22Rv1 (cell line): ENCODE results near the gene KCNK18.

Experiments used
- H3K27ac ChIP-seq: fragments of 450-650 bp; 2 replicates; pipeline ENCODE4 v1.5.1; 2017
- ZFX ChIP-seq: fragments of 450-650 bp; IDR thresholded peaks from 2 replicates; pipeline ENCODE4 v1.6.1; 2017; ENCODE audit warnings: antibody characterized with exemption, borderline replicate concordance
- TF ChIP-seq, protein P1 (sequence below): fragments of 450-650 bp; IDR thresholded peaks from 2 replicates; pipeline ENCODE4 v1.5.1; 2017; ENCODE audit warnings: mild to moderate bottlenecking

KCNK18 gene

DNA sequence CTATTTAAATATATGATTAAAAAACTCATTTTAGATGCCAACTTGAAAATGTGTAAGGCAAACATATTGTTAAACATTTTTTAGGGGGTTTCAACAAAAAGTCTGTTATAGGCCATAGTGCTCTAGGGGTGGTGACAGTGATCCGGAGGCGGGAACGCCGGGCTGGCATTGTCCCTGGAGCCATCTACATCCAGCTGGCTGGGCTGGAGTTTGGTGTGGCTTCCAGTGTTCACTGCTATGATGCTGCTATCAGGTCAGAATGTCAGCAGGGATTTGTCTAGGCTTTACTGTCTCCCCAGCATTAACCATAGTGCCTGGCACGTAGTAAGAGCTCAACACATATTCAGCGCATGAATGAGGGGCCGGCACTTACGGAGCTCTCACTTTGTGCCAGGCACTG is 41.8 kb downstream of the KCNK18 start:
- H3K27ac ChIP-seq, result no peak overlapping the region
- TF ChIP-seq, protein P1, sequence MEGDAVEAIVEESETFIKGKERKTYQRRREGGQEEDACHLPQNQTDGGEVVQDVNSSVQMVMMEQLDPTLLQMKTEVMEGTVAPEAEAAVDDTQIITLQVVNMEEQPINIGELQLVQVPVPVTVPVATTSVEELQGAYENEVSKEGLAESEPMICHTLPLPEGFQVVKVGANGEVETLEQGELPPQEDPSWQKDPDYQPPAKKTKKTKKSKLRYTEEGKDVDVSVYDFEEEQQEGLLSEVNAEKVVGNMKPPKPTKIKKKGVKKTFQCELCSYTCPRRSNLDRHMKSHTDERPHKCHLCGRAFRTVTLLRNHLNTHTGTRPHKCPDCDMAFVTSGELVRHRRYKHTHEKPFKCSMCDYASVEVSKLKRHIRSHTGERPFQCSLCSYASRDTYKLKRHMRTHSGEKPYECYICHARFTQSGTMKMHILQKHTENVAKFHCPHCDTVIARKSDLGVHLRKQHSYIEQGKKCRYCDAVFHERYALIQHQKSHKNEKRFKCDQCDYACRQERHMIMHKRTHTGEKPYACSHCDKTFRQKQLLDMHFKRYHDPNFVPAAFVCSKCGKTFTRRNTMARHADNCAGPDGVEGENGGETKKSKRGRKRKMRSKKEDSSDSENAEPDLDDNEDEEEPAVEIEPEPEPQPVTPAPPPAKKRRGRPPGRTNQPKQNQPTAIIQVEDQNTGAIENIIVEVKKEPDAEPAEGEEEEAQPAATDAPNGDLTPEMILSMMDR, result no peak
- no peak for TF ChIP-seq ZFX

DNA sequence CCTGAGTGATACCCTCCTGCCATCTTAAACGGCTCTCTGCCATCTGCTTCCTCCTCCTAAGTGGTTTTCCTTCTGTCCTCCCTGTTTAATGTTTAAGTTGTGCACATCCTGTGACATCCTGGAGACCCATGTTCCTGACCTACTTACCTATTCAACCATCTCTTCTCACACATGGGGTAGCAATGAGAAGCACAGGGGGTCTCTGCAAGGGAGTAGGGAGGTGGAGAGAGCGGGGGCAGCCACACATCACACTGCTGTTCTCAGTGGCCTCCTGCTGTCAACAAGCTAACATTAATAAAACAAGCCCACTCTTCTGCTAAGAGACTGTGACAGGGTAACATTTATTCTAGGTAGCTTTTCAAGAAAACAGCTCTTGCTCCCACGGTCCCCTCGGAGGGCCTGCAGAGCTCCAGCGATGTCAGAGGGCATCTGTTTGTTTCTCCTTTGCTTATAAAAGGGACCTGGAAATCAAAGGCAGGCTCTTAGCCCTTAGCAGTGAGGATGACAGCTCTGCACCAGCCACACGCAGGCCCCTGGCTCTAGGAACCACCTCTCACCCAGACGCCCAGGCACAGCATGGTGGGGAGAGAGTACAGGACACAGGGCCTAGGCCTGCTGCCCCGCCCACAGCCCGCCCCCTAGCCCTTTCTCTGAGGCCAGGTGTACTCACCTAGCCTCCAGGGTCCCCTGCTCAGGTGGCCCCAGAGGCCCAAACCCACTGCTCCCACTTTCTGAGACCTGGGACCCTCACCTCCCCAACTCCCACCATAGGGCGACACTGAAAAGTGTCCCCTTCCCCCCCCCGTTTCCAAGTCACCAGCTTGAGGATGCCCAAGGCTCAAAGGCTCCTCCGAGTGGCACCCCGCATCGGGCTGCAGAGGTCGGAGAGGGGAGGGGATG is 42.7 kb downstream of the KCNK18 start:
- H3K27ac ChIP-seq, result no peak overlapping the region
- TF ChIP-seq ZFX, result no peak

DNA sequence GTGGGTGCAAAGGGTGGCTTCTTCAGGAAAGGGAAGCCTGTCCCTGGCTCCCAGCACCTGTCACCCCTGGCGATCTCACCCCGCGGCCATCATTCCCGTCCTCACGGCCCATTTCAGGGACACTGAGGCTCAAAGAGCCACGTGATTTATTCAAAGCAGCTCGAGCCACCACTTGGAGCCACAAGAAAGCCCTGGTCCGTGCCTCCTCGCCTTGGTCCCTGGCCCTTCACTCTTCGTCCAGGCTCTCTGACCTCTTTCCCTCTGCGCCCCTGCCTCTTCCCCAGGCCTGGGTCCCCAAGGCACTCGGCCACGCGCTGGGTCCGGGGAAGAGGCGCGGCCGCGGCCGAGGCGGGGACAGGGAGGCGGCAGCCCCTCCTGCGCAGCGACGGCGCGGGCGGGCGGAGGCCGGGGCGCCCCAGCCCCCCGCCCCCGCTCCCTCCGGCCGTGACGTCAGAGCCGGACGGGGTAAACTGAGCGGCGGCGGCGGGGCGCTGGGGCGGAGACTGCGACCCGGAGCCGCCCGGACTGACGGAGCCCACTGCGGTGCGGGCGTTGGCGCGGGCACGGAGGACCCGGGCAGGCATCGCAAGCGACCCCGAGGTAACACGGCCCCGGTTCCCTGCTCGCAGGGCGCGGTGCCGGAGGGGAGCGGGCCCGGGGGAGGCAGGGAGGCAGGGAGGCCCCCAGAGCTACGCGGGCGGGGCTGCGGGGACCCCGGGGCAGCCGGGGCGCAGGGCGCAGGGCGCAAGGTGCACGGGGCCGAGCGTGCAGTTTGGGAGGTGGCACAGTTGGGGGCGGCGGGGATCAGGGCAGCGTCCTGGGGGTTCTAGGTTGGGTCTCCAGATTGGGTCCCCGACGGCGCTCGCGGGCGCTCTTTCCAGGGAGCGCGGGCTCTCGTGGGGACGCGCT is 43.6 kb downstream of the KCNK18 start, which contains the start of gene SLC18A2:
Gene SLC18A2 (plus strand): TSS at position 494 of the 909 bp plus-strand sequence. CDS start 580 bp downstream, outside the sequence.
- H3K27ac ChIP-seq, result no peak within 1 kb of the TSS
- TF ChIP-seq ZFX, result no peak
- TF ChIP-seq, protein P1, result no peak

DNA sequence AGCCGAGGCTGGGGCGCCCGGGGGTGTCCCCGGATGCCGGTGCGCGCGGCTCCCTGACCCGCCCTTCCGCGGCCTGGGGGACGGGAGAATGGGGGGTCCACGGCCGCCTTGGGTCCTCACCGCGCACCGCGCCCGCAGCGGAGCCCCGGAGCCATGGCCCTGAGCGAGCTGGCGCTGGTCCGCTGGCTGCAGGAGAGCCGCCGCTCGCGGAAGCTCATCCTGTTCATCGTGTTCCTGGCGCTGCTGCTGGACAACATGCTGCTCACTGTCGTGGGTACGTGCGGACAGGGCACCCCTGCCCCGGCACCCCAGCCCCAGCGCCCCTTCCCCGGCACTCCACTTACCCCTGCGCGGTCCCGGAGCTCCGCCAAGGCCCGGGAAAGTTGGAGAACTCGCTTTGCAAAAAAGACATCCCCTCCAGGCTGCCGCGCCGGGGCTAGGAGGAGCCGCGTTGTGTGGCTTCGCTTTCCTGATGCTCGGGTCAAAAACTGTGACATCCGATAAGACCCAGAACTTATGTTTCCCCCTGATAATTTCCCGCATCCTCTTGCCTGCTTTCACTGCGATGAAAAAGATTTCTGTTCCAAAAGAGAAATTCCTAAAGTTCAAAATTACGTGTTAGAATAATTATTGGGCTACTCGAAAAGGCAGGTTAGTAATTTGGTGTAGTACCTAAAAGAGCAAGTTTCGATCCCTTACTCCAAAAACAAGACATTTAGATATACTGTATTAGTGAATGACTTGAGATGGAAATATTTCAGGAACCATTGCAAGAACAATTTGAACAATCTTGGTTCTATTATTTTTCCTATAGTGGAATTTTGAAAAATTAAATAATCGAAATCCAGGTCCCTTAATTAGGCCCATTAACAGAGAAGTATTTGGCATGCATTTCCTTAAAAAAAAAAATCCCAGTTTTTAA is 44.5 kb downstream of the KCNK18 start:
- no peak overlapping the region for H3K27ac ChIP-seq
- TF ChIP-seq, protein P1, result no peak
- TF ChIP-seq ZFX, result no peak

DNA sequence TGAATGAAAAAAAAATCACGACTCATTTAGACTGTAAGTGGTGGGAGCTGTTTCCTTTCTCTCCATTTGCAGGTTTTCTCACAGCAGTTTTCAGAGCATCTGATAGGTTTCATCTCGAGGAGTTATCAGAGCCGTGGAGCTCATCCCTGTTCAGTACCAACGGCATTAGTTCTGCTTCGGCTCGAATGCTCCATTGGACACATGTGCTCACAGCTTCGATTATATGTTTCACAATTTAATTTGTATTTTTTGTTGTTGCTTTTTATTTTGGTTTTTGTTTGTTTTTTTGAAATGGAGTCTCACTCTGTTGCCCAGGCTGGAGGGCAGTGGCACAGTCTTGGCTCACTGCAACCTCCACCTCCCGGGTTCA is 45.2 kb downstream of the KCNK18 start:
- H3K27ac ChIP-seq, result no peak overlapping the region
- TF ChIP-seq, protein P1, result no peak
- no peak for TF ChIP-seq ZFX

DNA sequence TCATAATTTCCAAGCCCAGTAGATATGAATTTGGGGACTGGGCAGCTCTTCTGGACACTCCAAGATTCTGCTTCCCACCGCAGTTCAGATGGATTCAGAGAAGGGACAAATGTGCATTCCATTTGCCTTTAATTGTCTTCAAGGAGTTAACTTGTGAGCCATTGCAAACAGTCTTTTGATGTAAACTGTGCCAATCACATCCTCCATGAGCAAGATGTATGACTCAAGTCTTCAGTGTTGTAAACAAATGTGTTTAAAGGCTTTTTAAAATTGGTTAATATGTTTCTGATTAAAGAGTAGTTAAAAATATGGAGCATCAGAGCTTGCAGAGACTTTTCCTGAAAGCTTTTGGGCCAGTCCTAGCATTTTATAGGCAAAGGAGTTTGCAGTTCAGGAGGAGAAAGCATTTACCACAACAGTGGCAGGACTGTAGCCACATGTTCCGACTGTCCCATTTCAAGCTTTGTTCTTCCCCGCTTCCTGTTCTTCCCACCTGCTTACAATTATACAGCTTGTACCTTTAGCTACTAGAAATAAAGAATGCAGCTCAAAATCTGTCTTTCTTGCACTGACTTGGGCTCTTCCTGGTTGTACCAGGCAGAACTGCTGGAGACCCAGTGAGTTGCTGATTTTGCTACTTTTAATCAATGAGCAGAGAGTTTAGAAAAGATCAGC is 49.8 kb downstream of the KCNK18 start:
- H3K27ac ChIP-seq, result no peak overlapping the region
- TF ChIP-seq, protein P1, result no peak
- no peak for TF ChIP-seq ZFX
